ENCODE data around the gene DENND4C. TPM values are rescaled to one million over a fixed set of nuclear protein-coding genes. Genes with fewer than 3 reads are reported as not detected.
A peak's percentile ranks its signal among the peaks of the same experiment; 100 is the strongest.
"Not testable (repeated sequence)": the region's sequence is repeated elsewhere in the genome, so short reads cannot be mapped to it uniquely, and the experiment has no call there.

DENND4C gene
- total RNA-seq, 2 donors from 2014 or later = 26.0 to 28.9 TPM

DNA sequence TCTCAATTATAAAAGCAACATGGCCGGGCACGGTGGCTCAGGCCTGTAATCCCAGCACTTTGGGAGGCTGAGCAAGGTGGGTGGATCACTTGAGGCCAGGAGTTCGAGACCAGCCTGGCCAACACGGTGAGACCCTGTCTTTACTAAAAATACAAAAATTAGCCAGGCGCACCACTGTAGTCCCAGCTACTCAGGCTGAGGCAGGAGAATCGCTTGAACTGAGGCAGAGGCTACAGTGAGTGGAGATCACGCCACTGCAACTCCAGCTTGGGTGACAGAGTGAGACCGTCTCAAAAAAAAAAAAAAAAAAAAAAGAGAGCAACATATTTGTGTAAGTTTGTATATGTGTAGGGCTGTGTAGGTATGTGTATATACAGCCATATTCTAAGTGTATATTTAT is 142.1 kb downstream of the DENND4C start:
- ATAC-seq (replicated peaks in 1 of 2) = peak in 1 of 2 donors; percentile 33
- H3K27ac Mint-ChIP-seq = no peak overlapping the region
- peaks cover 10 to 34% of the 10 kb centered on the region in 2 donors for H3K36me3 Mint-ChIP-seq (ENCODE audit: insufficient read depth in 2 of 2)

DNA sequence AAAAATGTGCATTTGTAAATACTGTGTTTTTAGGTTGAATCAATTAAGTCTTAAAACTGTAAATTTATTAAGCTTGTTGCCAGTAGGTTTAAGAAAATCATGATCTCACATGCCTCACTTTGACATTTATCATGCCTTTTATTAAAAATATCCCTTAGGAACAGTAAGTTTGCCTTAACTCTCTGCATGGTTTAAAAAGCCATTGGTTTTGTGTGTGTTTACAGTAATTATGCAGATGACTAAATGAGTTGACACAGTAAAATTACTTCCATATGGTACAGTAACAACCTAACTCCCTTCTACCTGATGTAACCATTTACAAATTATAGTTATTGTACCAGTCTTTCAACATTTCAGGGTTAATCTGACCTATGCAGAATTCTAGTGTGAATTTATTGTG is 143.0 kb downstream of the DENND4C start:
- Mint-ChIP-seq H3K27me3 (ENCODE audit: low read depth) (no peaks in the 10 kb centered on the region), H3K4me3 (no peak overlapping the region), H3K27ac (peak overlapping the region; percentile 86), H3K36me3 (ENCODE audit: insufficient read depth in 2 of 2) (peaks cover 15 to 39% of the 10 kb centered on the region in 2 donors), H3K4me1 (ENCODE audit: low read depth) (peaks cover 35% of the 10 kb centered on the region), H3K9me3 (no peaks in the 10 kb centered on the region)
- DNase-seq (no peak), ATAC-seq (replicated peaks in 1 of 2) (no peak)

More for the DNA sequence above, 142.1 kb downstream of the DENND4C start:
- Mint-ChIP-seq H3K4me1 (ENCODE audit: low read depth) (peaks cover 25% of the 10 kb centered on the region), H3K9me3 (no peaks in the 10 kb centered on the region), H3K27me3 (ENCODE audit: low read depth) (no peaks in the 10 kb centered on the region), H3K4me3 (no peak overlapping the region)
- no peak for DNase-seq

- ATAC-seq (replicated peaks in 1 of 2) = no peak
- no peaks in the 10 kb centered on the region for H3K27me3 Mint-ChIP-seq (ENCODE audit: low read depth)
- H3K36me3 Mint-ChIP-seq (ENCODE audit: insufficient read depth in 2 of 2) = peaks cover 28 to 54% of the 10 kb centered on the region in 2 donors
- H3K27ac Mint-ChIP-seq = peak overlapping the region; percentile 47
- no peak for DNase-seq
- H3K4me3 Mint-ChIP-seq = no peak overlapping the region
- peaks cover 43% of the 10 kb centered on the region for H3K4me1 Mint-ChIP-seq (ENCODE audit: low read depth)
- no peaks in the 10 kb centered on the region for H3K9me3 Mint-ChIP-seq
These were observed 145.0 kb downstream of the DENND4C start for GRCh38 chr9:19375538-19375937.

GRCh38 chr9:19376931-19377330 is 146.4 kb downstream of the DENND4C start:
- ATAC-seq (replicated peaks in 1 of 2) = no peak
- no peak for DNase-seq
- Mint-ChIP-seq H3K27ac (peak overlapping the region; percentile 99), H3K27me3 (ENCODE audit: low read depth) (no peaks in the 10 kb centered on the region), H3K36me3 (ENCODE audit: insufficient read depth in 2 of 2) (peaks cover 32 to 55% of the 10 kb centered on the region in 2 donors), H3K9me3 (no peaks in the 10 kb centered on the region), H3K4me3 (peak overlapping the region; percentile 94 to 97), H3K4me1 (ENCODE audit: low read depth) (peaks cover 57% of the 10 kb centered on the region)

- peaks cover 63% of the 10 kb centered on the region for H3K4me1 Mint-ChIP-seq (ENCODE audit: low read depth)
- peak overlapping the region; percentile 99 for H3K27ac Mint-ChIP-seq
- H3K9me3 Mint-ChIP-seq = no peaks in the 10 kb centered on the region
- peaks cover 32 to 55% of the 10 kb centered on the region in 2 donors for H3K36me3 Mint-ChIP-seq (ENCODE audit: insufficient read depth in 2 of 2)
- no peak for DNase-seq
- no peak for ATAC-seq (replicated peaks in 1 of 2)
- H3K27me3 Mint-ChIP-seq (ENCODE audit: low read depth) = no peaks in the 10 kb centered on the region
- H3K4me3 Mint-ChIP-seq = peak overlapping the region; percentile 94 to 97
These were observed 147.7 kb downstream of the DENND4C start for GRCh38 chr9:19378164-19378563.

DNA sequence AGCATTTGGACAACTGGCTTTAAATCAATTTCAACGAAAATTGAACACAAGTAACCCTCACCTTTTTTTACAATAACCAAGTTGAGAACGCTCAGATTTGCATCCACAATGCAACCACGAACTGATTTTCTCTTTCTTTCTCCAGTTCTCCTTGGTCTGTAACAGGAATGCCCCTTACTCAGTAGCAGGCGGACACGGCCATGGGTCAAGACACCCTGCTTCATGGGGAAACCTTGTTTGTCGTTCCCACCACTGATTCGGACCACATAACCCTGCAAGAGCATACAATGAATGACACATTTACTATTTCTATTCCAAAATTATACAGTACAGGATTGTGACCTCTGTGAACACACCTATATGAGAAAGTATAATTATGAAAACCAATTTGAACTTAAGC is 148.2 kb downstream of the DENND4C start:
- DNase-seq = no peak

GRCh38 chr9:19379283-19379682 is 148.8 kb downstream of the DENND4C start:
- no peaks in the 10 kb centered on the region for H3K27me3 Mint-ChIP-seq (ENCODE audit: low read depth)
- ATAC-seq (replicated peaks in 1 of 2) (no peak), DNase-seq (no peak)
- H3K4me1 Mint-ChIP-seq (ENCODE audit: low read depth) = peaks cover 63% of the 10 kb centered on the region
- peak overlapping the region; percentile 99 for H3K27ac Mint-ChIP-seq
- no peaks in the 10 kb centered on the region for H3K9me3 Mint-ChIP-seq
- H3K4me3 Mint-ChIP-seq = peak overlapping the region; percentile 94 to 97
- H3K36me3 Mint-ChIP-seq (ENCODE audit: insufficient read depth in 2 of 2) = peaks cover 32 to 47% of the 10 kb centered on the region in 2 donors

More for the DNA sequence above, 148.2 kb downstream of the DENND4C start:
- peaks cover 32 to 53% of the 10 kb centered on the region in 2 donors for H3K36me3 Mint-ChIP-seq (ENCODE audit: insufficient read depth in 2 of 2)
- H3K27ac Mint-ChIP-seq = peak overlapping the region; percentile 99
- no peaks in the 10 kb centered on the region for H3K9me3 Mint-ChIP-seq
- H3K4me3 Mint-ChIP-seq = peak overlapping the region; percentile 94 to 97
- peaks cover 63% of the 10 kb centered on the region for H3K4me1 Mint-ChIP-seq (ENCODE audit: low read depth)
- H3K27me3 Mint-ChIP-seq (ENCODE audit: low read depth) = no peaks in the 10 kb centered on the region
- ATAC-seq (replicated peaks in 1 of 2) = no peak

GRCh38 chr9:19379697-19380046 is 149.2 kb downstream of the DENND4C start:
- Mint-ChIP-seq H3K27me3 (ENCODE audit: low read depth) (no peaks in the 10 kb centered on the region), H3K36me3 (ENCODE audit: insufficient read depth in 2 of 2) (peaks cover 32 to 45% of the 10 kb centered on the region in 2 donors)

DNA sequence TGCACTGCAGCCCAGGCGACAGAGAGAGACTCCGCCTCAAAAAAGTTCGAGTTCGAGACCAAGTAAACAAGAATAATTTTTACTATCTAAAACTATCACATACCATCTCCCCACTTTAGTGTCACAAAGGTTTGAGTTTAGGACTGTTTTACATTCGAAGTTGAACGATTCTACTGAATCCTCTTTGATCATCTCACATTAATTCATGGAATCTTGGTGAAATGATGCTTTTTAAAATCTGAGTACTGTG is 150.3 kb downstream of the DENND4C start:
- no peaks in the 10 kb centered on the region for H3K27me3 Mint-ChIP-seq (ENCODE audit: low read depth)
- H3K9me3 Mint-ChIP-seq = no peaks in the 10 kb centered on the region
- no peak for DNase-seq
- H3K27ac Mint-ChIP-seq = peak overlapping the region; percentile 99
- peaks cover 56% of the 10 kb centered on the region for H3K4me1 Mint-ChIP-seq (ENCODE audit: low read depth)
- ATAC-seq (replicated peaks in 1 of 2) = no peak
- peaks cover 27 to 41% of the 10 kb centered on the region in 2 donors for H3K36me3 Mint-ChIP-seq (ENCODE audit: insufficient read depth in 2 of 2)
- peak overlapping the region; percentile 94 to 97 for H3K4me3 Mint-ChIP-seq

More at GRCh38 chr9:19379697-19380046, 149.2 kb downstream of the DENND4C start:
- peaks cover 63% of the 10 kb centered on the region for H3K4me1 Mint-ChIP-seq (ENCODE audit: low read depth)
- ATAC-seq (replicated peaks in 1 of 2) (peak; percentile 39 to 41), DNase-seq (no peak)
- H3K27ac Mint-ChIP-seq = peak overlapping the region; percentile 99
- no peaks in the 10 kb centered on the region for H3K9me3 Mint-ChIP-seq
- peak overlapping the region; percentile 94 to 97 for H3K4me3 Mint-ChIP-seq

DNA sequence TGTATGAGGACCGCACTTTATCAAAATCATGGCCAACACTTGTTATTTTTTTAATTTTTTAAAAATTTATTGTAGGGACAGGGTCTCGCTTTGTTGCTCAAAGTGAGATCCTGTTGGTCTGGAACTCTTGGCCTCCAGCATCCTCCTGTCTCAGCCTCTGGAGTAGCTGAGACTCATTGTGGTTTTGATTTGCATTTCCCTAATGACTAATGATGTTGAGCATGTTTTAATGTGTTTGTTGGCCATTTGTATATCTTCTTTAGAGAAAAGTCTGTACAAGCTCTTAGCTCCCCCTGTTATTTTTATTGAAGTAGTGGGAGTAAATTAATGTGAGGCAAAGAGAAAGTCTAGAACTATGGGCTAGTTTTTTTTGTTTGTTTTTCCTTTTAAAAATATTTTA is 151.2 kb downstream of the DENND4C start:
- no peak for ATAC-seq (replicated peaks in 1 of 2)
- Mint-ChIP-seq H3K27me3 (ENCODE audit: low read depth) (no peaks in the 10 kb centered on the region), H3K27ac (no peak overlapping the region), H3K9me3 (no peaks in the 10 kb centered on the region), H3K36me3 (ENCODE audit: insufficient read depth in 2 of 2) (peaks cover 22 to 33% of the 10 kb centered on the region in 2 donors), H3K4me1 (ENCODE audit: low read depth) (peaks cover 47% of the 10 kb centered on the region), H3K4me3 (peak overlapping the region in 1 of 2 donors; percentile 97)
- DNase-seq = no peak

DNA sequence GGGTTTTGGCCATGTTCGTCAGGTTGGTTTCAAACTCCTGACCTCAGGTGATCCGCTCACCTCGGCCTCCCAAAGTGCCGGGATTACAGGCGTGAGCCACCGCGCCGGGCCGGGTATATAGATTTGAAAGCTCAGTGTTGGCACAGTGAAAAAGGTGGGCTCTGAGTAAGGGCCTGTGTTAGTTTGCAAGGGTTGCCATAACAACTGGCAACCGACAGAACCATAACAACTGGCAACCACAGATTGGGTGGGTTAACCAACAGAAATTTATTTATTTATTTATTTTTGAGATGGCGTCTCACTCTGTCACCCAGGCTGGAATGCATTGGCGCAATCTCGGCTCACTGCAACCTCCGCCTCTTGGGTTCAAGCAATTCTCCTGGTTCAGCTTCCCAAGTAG is 154.7 kb downstream of the DENND4C start:
- H3K27me3 Mint-ChIP-seq (ENCODE audit: low read depth); H3K27ac Mint-ChIP-seq; H3K9me3 Mint-ChIP-seq; DNase-seq; H3K4me3 Mint-ChIP-seq; H3K36me3 Mint-ChIP-seq (ENCODE audit: insufficient read depth in 2 of 2); ATAC-seq (replicated peaks in 1 of 2): not testable (repeated sequence)
- H3K4me1 Mint-ChIP-seq (ENCODE audit: low read depth) = peaks cover 23% of the 10 kb centered on the region

- Mint-ChIP-seq H3K27ac (no peak overlapping the region), H3K4me1 (ENCODE audit: low read depth) (peaks cover 15% of the 10 kb centered on the region), H3K4me3 (no peak overlapping the region), H3K9me3 (no peaks in the 10 kb centered on the region), H3K36me3 (ENCODE audit: insufficient read depth in 2 of 2) (peaks cover 0 to 2% of the 10 kb centered on the region in 2 donors), H3K27me3 (ENCODE audit: low read depth) (no peaks in the 10 kb centered on the region)
- DNase-seq = no peak
- no peak for ATAC-seq (replicated peaks in 1 of 2)
These were observed 155.5 kb downstream of the DENND4C start for GRCh38 chr9:19385786-19386501.

DNA sequence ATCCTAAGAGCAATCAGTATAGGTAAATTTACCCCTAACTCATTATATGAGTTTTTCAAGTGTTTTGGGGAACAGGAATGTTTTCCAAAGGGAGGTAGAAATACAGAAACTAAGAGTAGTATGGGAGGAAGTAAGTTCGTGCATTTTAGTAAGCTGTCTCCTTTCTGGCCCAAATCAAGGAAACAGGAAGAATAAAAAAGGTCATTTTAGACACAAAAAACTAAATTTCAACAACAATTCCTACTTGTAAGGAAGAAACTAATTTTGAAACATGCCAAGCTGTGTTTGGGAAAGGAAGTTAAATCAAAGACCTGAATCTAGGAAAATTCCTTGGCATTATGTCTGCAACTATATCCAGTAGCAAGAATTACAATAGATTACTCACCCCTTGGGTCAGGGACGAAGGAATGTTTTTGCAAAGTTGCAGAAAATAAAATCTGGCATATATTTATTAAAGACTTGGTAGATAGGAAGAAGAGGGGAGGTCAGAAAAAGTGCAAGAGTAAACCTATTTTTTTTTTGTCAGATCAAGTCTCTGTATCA is 156.1 kb downstream of the DENND4C start:
- H3K27ac Mint-ChIP-seq = no peak overlapping the region
- DNase-seq (no peak), ATAC-seq (replicated peaks in 1 of 2) (no peak)
- H3K4me3 Mint-ChIP-seq = no peak overlapping the region
- H3K27me3 Mint-ChIP-seq (ENCODE audit: low read depth) = no peaks in the 10 kb centered on the region
- H3K4me1 Mint-ChIP-seq (ENCODE audit: low read depth) = peaks cover 9% of the 10 kb centered on the region
- no peaks in the 10 kb centered on the region for H3K36me3 Mint-ChIP-seq (ENCODE audit: insufficient read depth in 2 of 2)
- no peaks in the 10 kb centered on the region for H3K9me3 Mint-ChIP-seq

DNA sequence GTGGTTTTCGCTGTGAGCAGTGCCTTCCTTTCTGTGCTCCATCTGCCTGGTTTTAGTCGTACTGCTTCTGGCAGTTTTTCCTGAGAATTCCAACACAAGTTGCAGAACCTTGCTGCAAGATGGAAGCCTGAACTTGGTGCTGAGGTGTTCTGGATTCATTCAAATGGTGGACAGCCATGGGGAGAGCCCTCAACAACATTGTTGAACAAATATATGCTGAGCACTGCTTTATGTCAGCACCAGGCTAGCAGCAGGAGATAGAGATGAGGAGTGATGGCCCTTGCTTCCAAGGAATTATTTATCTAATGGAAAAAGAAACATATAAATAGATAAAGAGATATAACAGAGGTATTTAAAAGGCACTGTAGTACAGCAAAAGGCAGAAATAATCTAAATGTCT is 156.8 kb downstream of the DENND4C start:
- DNase-seq = no peak
- Mint-ChIP-seq H3K4me1 (ENCODE audit: low read depth) (peaks cover 2% of the 10 kb centered on the region), H3K36me3 (ENCODE audit: insufficient read depth in 2 of 2) (no peaks in the 10 kb centered on the region), H3K9me3 (no peaks in the 10 kb centered on the region), H3K27me3 (ENCODE audit: low read depth) (no peaks in the 10 kb centered on the region), H3K27ac (no peak overlapping the region), H3K4me3 (no peak overlapping the region)
- ATAC-seq (replicated peaks in 1 of 2) = no peak

All from activated T-cell treated with anti-CD3 and anti-CD28 coated beads, Interleukin-2, amount 50 U/mL, for 72 hours (primary cell).